Astrocyte (in vitro differentiated cells and primary cell): ENCODE measurements around the gene RIOK2. TPM values are rescaled to one million over a fixed set of nuclear protein-coding genes. Genes with fewer than 3 reads are reported as not detected.

Source experiments
- DNase-seq: peaks from one replicate; pipeline ENCODE4 v3.0.0-alpha.2; 2010; ENCODE audit warnings: low read depth
- FAIRE-seq: peaks from 2 replicates; lab custom pipeline; 2011; peaks lifted over from hg19 to GRCh38; lab: Jason Lieb, UNC
- H2AFZ ChIP-seq: 2 replicates; pipeline ENCODE4 v1.6.0; 2012; ENCODE audit warnings: low read depth, low read length, inconsistent platforms
- H3K27ac ChIP-seq: 2 replicates; pipeline ENCODE4 v1.5.1; 2011; ENCODE audit warnings: low read depth, low read length, inconsistent platforms
- H3K27me3 ChIP-seq: 2 replicates; pipeline ENCODE4 v1.6.0; 2011; ENCODE audit warnings: low read length, inconsistent platforms; ENCODE audit not compliant: insufficient read depth
- H3K36me3 ChIP-seq: 2 replicates; pipeline ENCODE4 v1.5.1; 2011; ENCODE audit warnings: low read length, inconsistent platforms; ENCODE audit not compliant: insufficient read depth
- H3K4me1 ChIP-seq: 2 replicates; pipeline ENCODE4 v1.5.1; 2011; ENCODE audit warnings: low read length, inconsistent platforms; ENCODE audit not compliant: insufficient read depth
- H3K4me2 ChIP-seq: 2 replicates; pipeline ENCODE4 v1.6.0; 2012; ENCODE audit warnings: low read length, inconsistent platforms
- H3K4me3 ChIP-seq: 2 replicates; pipeline ENCODE4 v1.5.1; 2011; ENCODE audit warnings: low read depth, mild to moderate bottlenecking, low read length, inconsistent platforms; ENCODE audit not compliant: insufficient read depth
- H3K79me2 ChIP-seq: 2 replicates; pipeline ENCODE4 v1.6.0; 2012; ENCODE audit warnings: mild to moderate bottlenecking, low read length, inconsistent platforms; ENCODE audit not compliant: insufficient read depth
- H3K9ac ChIP-seq: 2 replicates; pipeline ENCODE4 v1.6.0; 2012; ENCODE audit warnings: mild to moderate bottlenecking, low read length, inconsistent platforms
- H3K9me3 ChIP-seq: 2 replicates; pipeline ENCODE4 v1.5.1; 2012; ENCODE audit warnings: low read depth, mild to moderate bottlenecking, low read length, inconsistent platforms; ENCODE audit not compliant: insufficient read depth
- H4K20me1 ChIP-seq: 2 replicates; pipeline ENCODE4 v1.6.0; 2012; ENCODE audit warnings: low read length, inconsistent platforms; ENCODE audit not compliant: insufficient read depth
- H3K27ac Mint-ChIP-seq: one replicate; pipeline ENCODE4 v1.8.0; 2021; ENCODE audit warnings: mild to moderate bottlenecking, mixed read lengths; ENCODE audit not compliant: unreplicated experiment
- H3K27me3 Mint-ChIP-seq: one replicate; pipeline ENCODE4 v1.8.0; 2021; ENCODE audit warnings: low read depth, mixed read lengths; ENCODE audit not compliant: unreplicated experiment
- H3K36me3 Mint-ChIP-seq: one replicate; pipeline ENCODE4 v1.8.0; 2021; ENCODE audit warnings: low read depth, mixed read lengths; ENCODE audit not compliant: unreplicated experiment
- H3K4me1 Mint-ChIP-seq: one replicate; pipeline ENCODE4 v1.8.0; 2021; ENCODE audit warnings: low read depth, mixed read lengths; ENCODE audit not compliant: unreplicated experiment
- H3K4me3 Mint-ChIP-seq: one replicate; pipeline ENCODE4 v1.8.0; 2021; ENCODE audit warnings: mild to moderate bottlenecking, moderate library complexity, mixed read lengths; ENCODE audit not compliant: unreplicated experiment
- H3K9me3 Mint-ChIP-seq: one replicate; pipeline ENCODE4 v1.8.0; 2021; ENCODE audit warnings: mild to moderate bottlenecking, mixed read lengths; ENCODE audit not compliant: unreplicated experiment
- CTCF ChIP-seq: IDR thresholded peaks from 2 replicates; pipeline ENCODE4 v1.5.1; 2011; ENCODE audit warnings: low read depth, mild to moderate bottlenecking, inconsistent platforms, low read length, moderate library complexity; ENCODE audit not compliant: insufficient read depth
- EZH2 ChIP-seq: IDR thresholded peaks from 2 replicates; pipeline ENCODE4 v1.6.1; 2012; ENCODE audit warnings: mild to moderate bottlenecking, low read length, inconsistent platforms; ENCODE audit not compliant: insufficient read depth
- total RNA-seq: library from RNA; stranded (reverse); gene quantifications from 2 replicates; pipeline ENCODE4 v1.2.1, GENCODE V29; 2021

Gene RIOK2
- total RNA-seq, 1 donor from 2014 or later = 39.4 TPM

- no peak for TF ChIP-seq EZH2
- TF ChIP-seq CTCF = no peak
- Mint-ChIP-seq H3K4me1 (peaks cover 24% of the 10 kb centered on the region), H3K27me3 (no peaks in the 10 kb centered on the region), H3K4me3 (no peak overlapping the region), H3K27ac (no peak overlapping the region), H3K36me3 (no peaks in the 10 kb centered on the region), H3K9me3 (no peaks in the 10 kb centered on the region)
- FAIRE-seq = no peak
- Histone ChIP-seq H4K20me1 (no peaks in the 10 kb centered on the region), H3K4me2 (no peak overlapping the region), H3K79me2 (no peaks in the 10 kb centered on the region), H3K9ac (no peak overlapping the region), H3K9me3 (no peaks in the 10 kb centered on the region), H3K36me3 (no peaks in the 10 kb centered on the region), H3K27ac (no peak overlapping the region), H2AFZ (no peak overlapping the region), H3K27me3 (no peaks in the 10 kb centered on the region), H3K4me1 (no peaks in the 10 kb centered on the region), H3K4me3 (no peak overlapping the region)
- DNase-seq = peak; percentile 66
Observed at GRCh38 chr5:97133101-97133500, 49.9 kb downstream of the RIOK2 start.

DNA sequence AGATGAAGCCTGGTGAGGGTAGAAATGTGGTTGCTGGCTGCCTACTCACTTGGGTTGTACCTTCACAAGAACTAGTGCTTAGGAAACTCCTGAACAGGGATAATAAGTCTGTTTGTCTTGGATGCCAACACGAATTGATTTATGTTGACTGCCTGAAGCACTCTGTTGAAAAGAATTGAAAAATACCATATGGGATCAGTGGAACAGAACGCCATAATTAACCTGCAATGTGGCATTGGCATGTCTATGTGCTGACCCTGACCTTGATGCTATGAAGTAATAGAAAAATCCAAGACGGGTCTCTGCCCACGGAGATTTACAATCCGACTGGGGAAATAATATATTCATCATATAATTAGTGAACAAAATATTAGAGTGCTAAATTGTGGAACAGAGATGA is 51.1 kb downstream of the RIOK2 start:
- H3K79me2 ChIP-seq = no peaks in the 10 kb centered on the region
- H3K27me3 ChIP-seq = no peaks in the 10 kb centered on the region
- H3K9ac ChIP-seq = no peak overlapping the region
- Mint-ChIP-seq H3K27ac (peak overlapping the region; percentile 41), H3K27me3 (no peaks in the 10 kb centered on the region), H3K9me3 (no peaks in the 10 kb centered on the region), H3K4me3 (no peak overlapping the region), H3K36me3 (no peaks in the 10 kb centered on the region), H3K4me1 (peaks cover 24% of the 10 kb centered on the region)
- TF ChIP-seq CTCF (no peak), EZH2 (no peak)
- H3K4me2 ChIP-seq = no peak overlapping the region
- no peak overlapping the region for H3K4me3 ChIP-seq
- H4K20me1 ChIP-seq = no peaks in the 10 kb centered on the region
- no peaks in the 10 kb centered on the region for H3K9me3 ChIP-seq
- H3K36me3 ChIP-seq = no peaks in the 10 kb centered on the region
- H3K27ac ChIP-seq = no peak overlapping the region
- no peak overlapping the region for H2AFZ ChIP-seq
- DNase-seq = no peak
- FAIRE-seq = no peak
- H3K4me1 ChIP-seq = no peaks in the 10 kb centered on the region

DNA sequence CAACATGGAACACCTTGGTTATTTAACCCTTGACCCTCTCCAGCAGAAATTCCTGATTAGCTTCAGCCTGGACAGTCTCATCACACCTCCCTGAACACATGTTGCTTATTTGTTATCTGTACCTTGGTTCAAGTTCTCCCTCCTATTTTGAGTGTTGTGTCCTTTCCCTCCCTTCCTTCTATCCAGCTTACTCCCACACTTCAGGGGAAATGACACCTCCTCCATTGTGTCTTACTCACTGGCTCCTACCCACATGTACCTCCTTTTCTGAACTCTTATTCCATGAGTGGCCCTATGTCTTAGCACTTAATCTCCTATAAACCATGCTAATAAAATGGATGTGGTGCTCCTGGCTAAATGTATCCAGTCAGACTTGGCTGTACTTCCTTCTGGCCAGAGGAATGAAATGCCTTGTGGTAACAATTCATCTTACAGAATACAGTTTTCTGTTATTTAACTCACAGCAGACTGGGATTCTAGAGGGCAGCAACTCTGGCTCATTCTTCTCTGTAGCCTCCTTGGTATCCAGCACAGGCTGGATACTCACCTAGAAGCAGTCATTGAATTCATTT is 51.8 kb downstream of the RIOK2 start:
- peak overlapping the region; percentile 1 for H3K27ac Mint-ChIP-seq
- Histone ChIP-seq H3K4me2 (no peak overlapping the region), H4K20me1 (no peaks in the 10 kb centered on the region), H3K9me3 (no peaks in the 10 kb centered on the region), H3K4me3 (no peak overlapping the region), H3K9ac (no peak overlapping the region), H3K79me2 (no peaks in the 10 kb centered on the region), H2AFZ (no peak overlapping the region), H3K27me3 (no peaks in the 10 kb centered on the region), H3K4me1 (no peaks in the 10 kb centered on the region), H3K36me3 (no peaks in the 10 kb centered on the region), H3K27ac (no peak overlapping the region)
- H3K27me3 Mint-ChIP-seq = no peaks in the 10 kb centered on the region
- no peaks in the 10 kb centered on the region for H3K36me3 Mint-ChIP-seq
- H3K9me3 Mint-ChIP-seq = no peaks in the 10 kb centered on the region
- no peak overlapping the region for H3K4me3 Mint-ChIP-seq
- TF ChIP-seq EZH2 = no peak
- TF ChIP-seq CTCF = no peak
- DNase-seq (peak; percentile 84), FAIRE-seq (no peak)
- H3K4me1 Mint-ChIP-seq = peaks cover 24% of the 10 kb centered on the region
